HepG2 (cell line): ENCODE measurements around the gene RBSN. TPM values are rescaled to one million over a fixed set of nuclear protein-coding genes. Genes with fewer than 3 reads are reported as not detected.

ENCODE experiments used
- ATAC-seq: fragments of 200-7000 bp; cut with Tn5 transposase; 3 replicates; pipeline ENCODE4 v1.9.1; 2020; ENCODE audit warnings: mild to moderate bottlenecking, moderate library complexity
- BruUV-seq: library from RNA; stranded (reverse); fragments of 400-500 nt; replicated peaks from 2 replicates; lab custom pipeline; 2021; lab: Mats Ljungman, UMichigan
- CTCF ChIA-PET: fragments of 300-600 bp; formaldehyde crosslinking; extraction: SDS; loops from one replicate; lab custom pipeline; 2021; ENCODE audit warnings: low total read pairs, inconsistent platforms, low intra/inter-chr PET ratio; lab: Yijun Ruan, JAX
- POLR2A ChIA-PET: fragments of 350-600 bp; sonication (Branson Sonifier 250); formaldehyde crosslinking; loops from one replicate; lab custom pipeline; 2020; ENCODE audit warnings: antibody characterized with exemption, inconsistent platforms; lab: Yijun Ruan, JAX
- DNase-seq: peaks from one replicate; pipeline ENCODE4 v3.0.0-alpha.2; 2015; ENCODE audit warnings: low spot score
- FAIRE-seq: peaks from 3 replicates; lab custom pipeline; 2011; peaks lifted over from hg19 to GRCh38; lab: Jason Lieb, UNC
- H2AFZ ChIP-seq: one replicate; pipeline ENCODE4 v1.6.1; 2011; ENCODE audit warnings: low read length, inconsistent platforms
- H3K27ac ChIP-seq: fragments of 300-600 bp; 3 replicates; pipeline ENCODE4 v1.8.0; 2011; ENCODE audit warnings: mixed run types, mild to moderate bottlenecking, mixed read lengths, low read length, inconsistent platforms; ENCODE audit not compliant: insufficient read depth; ENCODE audit errors: extremely low read length
- H3K27me3 ChIP-seq, 2 experiments: fragments of 200-600 bp in 1 of 2; 2 replicates in 1 of 2; 3 replicates in 1 of 2; pipeline versions ENCODE4 v1.6.0 to v1.8.0; 2011; ENCODE audit warnings: low read length in 2 of 2, mild to moderate bottlenecking in 2 of 2, moderate library complexity in 2 of 2, inconsistent platforms in 1 of 2; ENCODE audit not compliant: insufficient read depth in 2 of 2, control insufficient read depth in 1 of 2
- H3K36me3 ChIP-seq, 2 experiments: fragments of 200-600 bp in 1 of 2; replicated peaks in 1 of 2; 2 replicates in 1 of 2; 3 replicates in 1 of 2; pipeline versions ENCODE4 v1.5.1 to v1.8.0; 2011; ENCODE audit warnings: low read length in 2 of 2, inconsistent platforms in 1 of 2; ENCODE audit not compliant: insufficient read depth in 2 of 2, control insufficient read depth in 1 of 2
- H3K4me1 ChIP-seq: 2 replicates; pipeline ENCODE4 v1.5.1; 2012; ENCODE audit warnings: low read length, inconsistent platforms; ENCODE audit not compliant: insufficient read depth
- H3K4me2 ChIP-seq: 2 replicates; pipeline ENCODE4 v1.6.0; 2011; ENCODE audit warnings: low read depth, low read length, inconsistent platforms
- H3K4me3 ChIP-seq, 3 experiments: fragments of 200-600 bp in 1 of 3; sonication (generic), shearing (Covaris generic) in 1 of 3; replicated peaks in 1 of 3; 2 replicates each; pipeline ENCODE4 v1.5.1; 2011 to 2016; ENCODE audit warnings: low read length in 3 of 3, inconsistent platforms in 2 of 3, low read depth in 2 of 3, mild to moderate bottlenecking in 2 of 3, control low read depth in 1 of 3, mixed read lengths in 1 of 3; ENCODE audit not compliant: insufficient read depth in 1 of 3
- H3K79me2 ChIP-seq: one replicate; pipeline ENCODE4 v1.6.1; 2011; ENCODE audit warnings: low read length, inconsistent platforms; ENCODE audit not compliant: insufficient read depth
- H3K9ac ChIP-seq: 2 replicates; pipeline ENCODE4 v1.6.0; 2011; ENCODE audit warnings: mild to moderate bottlenecking, low read depth, low read length, inconsistent platforms; ENCODE audit not compliant: insufficient read depth
- H3K9me3 ChIP-seq: 2 replicates; pipeline ENCODE4 v1.5.1; 2012; ENCODE audit warnings: mild to moderate bottlenecking, low read length
- H4K20me1 ChIP-seq: 2 replicates; pipeline ENCODE4 v1.6.0; 2011; ENCODE audit warnings: inconsistent platforms, mild to moderate bottlenecking, low read length, moderate library complexity; ENCODE audit not compliant: insufficient read depth
- FOXP1 ChIP-seq, 2 experiments: fragments of 450-650 bp in 1 of 2; IDR thresholded peaks; 2 replicates each; pipeline ENCODE4 v1.6.1; 2017 to 2018; ENCODE audit warnings: antibody characterized with exemption in 1 of 2
- KLF15 ChIP-seq: sonication (generic); formaldehyde crosslinking; IDR thresholded peaks from 2 replicates; pipeline ENCODE4 v1.8.1; 2023; ENCODE audit warnings: borderline replicate concordance, mild to moderate bottlenecking, inconsistent platforms, missing genetic modification reagents, mixed read lengths
- RBM22 ChIP-seq: fragments of 200-400 bp; formaldehyde crosslinking; optimal IDR thresholded peaks from 2 replicates; pipeline ENCODE3; 2017; ENCODE audit warnings: mild to moderate bottlenecking, low read length, moderate library complexity
- RFX1 ChIP-seq: fragments of 450-650 bp; IDR thresholded peaks from 2 replicates; pipeline ENCODE4 v1.6.1; 2017
- SIX1 ChIP-seq: sonication (generic); formaldehyde crosslinking; IDR thresholded peaks from 2 replicates; pipeline ENCODE4 v1.4.0; 2020; ENCODE audit warnings: missing genetic modification reagents, borderline replicate concordance
- ZNF772 ChIP-seq: sonication (generic); formaldehyde crosslinking; IDR thresholded peaks from 2 replicates; pipeline ENCODE4 v1.5.0; 2020; ENCODE audit warnings: mild to moderate bottlenecking, missing genetic modification reagents
- WGBS: methylation state at CpG from one replicate; pipeline ENCODE4 v1.1.6; 2017; ENCODE audit warnings: low lambda C conversion rate; 5-methylcytosine and 5-hydroxymethylcytosine counted together
- in situ Hi-C: cut with HindIII; loops from 2 replicates; pipeline ENCODE4 v1.10.0; 2017; ENCODE audit warnings: low pct_unique_long_range_greater_than_20kb; ENCODE audit not compliant: extremely low pct_ligation_motif_present
- intact Hi-C: fragments of 100-400 bp; cut with micrococcal nuclease; formaldehyde crosslinking; loops from one replicate; pipeline ENCODE4 v1.10.0; 2022; ENCODE audit not compliant: unreplicated experiment
- polyA plus RNA-seq, 8 experiments: library from polyadenylated mRNA; depleted of rRNA in 3 of 8; stranded (reverse) in 7 of 8; unstranded in 1 of 8; fragments of >200 nt; fragmentation: Illumina TruSeq in 4 of 8; extraction: Trizol in 4 of 8; gene quantifications; 2 replicates each; pipeline versions ENCODE4 v1.2.1 to v1.2.3, GENCODE V29; 2011 to 2016; ENCODE audit warnings: low read depth in 4 of 8, missing spikeins in 1 of 8, mixed read lengths in 1 of 8; ENCODE audit not compliant: insufficient read depth in 1 of 8
- total RNA-seq, 5 experiments: library from RNA; depleted of rRNA; stranded (reverse); fragments of >200 nt; fragmentation: Illumina TruSeq; extraction: Trizol; gene quantifications; 2 replicates each; pipeline ENCODE4 v1.2.3, GENCODE V29; 2016; ENCODE audit warnings: low read depth in 1 of 5

Gene RBSN
- total and polyA plus RNA-seq, 2 of the 13 experiments (the other 11 are each of a cell fraction or from before 2014, with no cell fraction given): 7.9 to 11.8 TPM

DNA sequence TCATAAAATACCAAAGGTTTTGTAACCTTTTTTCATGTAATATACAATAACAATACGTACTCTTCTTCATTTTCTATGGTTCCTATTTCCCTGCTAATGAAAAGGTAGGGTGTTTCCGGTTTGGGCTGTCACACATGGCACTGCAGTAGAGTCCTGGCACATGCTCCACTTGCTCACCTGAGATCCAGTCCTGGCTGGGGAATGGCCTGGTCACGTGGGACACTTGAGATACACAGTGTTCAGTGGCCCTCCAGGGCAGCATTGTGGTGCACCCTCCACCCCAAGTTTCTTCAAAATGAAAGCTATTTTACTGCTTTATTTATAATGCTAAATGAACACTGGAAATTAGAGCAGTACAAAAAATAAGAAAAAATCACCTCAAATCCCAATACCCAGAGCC lies 57.0 kb downstream of the RBSN start:
- H3K36me3 ChIP-seq: peaks cover 30 to 84% of the 10 kb centered on the region in 2 experiments
- FAIRE-seq (no peak), ATAC-seq (no peak)
- in situ Hi-C loops (loop anchor here (10.0 kb wide), 1 partner anchor 117 kb away; no protein-coding TSS in a partner anchor), intact Hi-C loops (loop anchor here (5.0 kb wide), 1 partner anchor 115 kb away; no protein-coding TSS in a partner anchor)
- no peaks in the 10 kb centered on the region for H4K20me1 ChIP-seq
- no peaks in the 10 kb centered on the region for H3K79me2 ChIP-seq
- no TSS peak for BruUV-seq
- WGBS: 99% methylated on average over 3 of the region's 3 CpGs
- no peaks in the 10 kb centered on the region for H3K9me3 ChIP-seq
- no peak overlapping the region for H3K27ac ChIP-seq
- H3K4me1 ChIP-seq: no peaks in the 10 kb centered on the region
- CTCF ChIA-PET: no interaction called here
- no peak overlapping the region for H3K4me2 ChIP-seq
- TF ChIP-seq FOXP1 (IDR thresholded peaks at IDR 0.05) (no peak), FOXP1 (CRISPR knock-in tag; IDR thresholded peaks at IDR 0.05) (no peak), RBM22 (peak; percentile 22)
- TF ChIP-seq, all 625 proteins: peak for 1
- no peak overlapping the region for H3K9ac ChIP-seq
- no peak overlapping the region for H3K4me3 ChIP-seq
- DNase-seq: no peak
- POLR2A ChIA-PET: no interaction called here
- no peak overlapping the region for H2AFZ ChIP-seq
- H3K27me3 ChIP-seq: no peaks in the 10 kb centered on the region; a peak in 1 of 5 replicates

DNA sequence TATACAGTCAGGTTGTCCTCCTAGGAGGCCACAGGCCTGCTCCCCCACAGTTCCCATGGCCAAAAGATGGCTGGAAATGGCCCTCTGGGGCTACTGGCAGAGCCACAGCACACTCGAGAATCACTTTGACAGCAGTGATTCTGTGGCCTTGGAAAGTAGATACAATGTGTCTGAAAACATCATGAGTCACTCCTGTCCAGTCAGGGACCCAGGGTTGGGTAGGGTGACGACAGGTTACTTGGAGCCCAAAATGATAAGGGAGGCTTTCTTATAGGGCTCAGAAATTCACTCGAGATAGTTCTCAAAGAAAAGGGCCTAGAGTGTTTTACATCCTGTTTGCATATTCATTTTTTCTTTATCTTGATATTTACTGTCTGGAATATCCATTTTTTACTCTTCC lies 58.1 kb downstream of the RBSN start:
- H3K27ac ChIP-seq: no peak overlapping the region
- FAIRE-seq (no peak), ATAC-seq (no peak; the same call in 2 of the 3 replicates), DNase-seq (no peak)
- intact Hi-C loops (loop anchor here (5.0 kb wide), 1 partner anchor 114 kb away; no protein-coding TSS in a partner anchor), in situ Hi-C loops (loop anchor here (10.0 kb wide), 1 partner anchor 116 kb away; no protein-coding TSS in a partner anchor)
- ChIA-PET POLR2A (no interaction called here), CTCF (no interaction called here)
- WGBS: 90% methylated on average over 3 of the region's 3 CpGs
- H2AFZ ChIP-seq: no peak overlapping the region
- no peaks in the 10 kb centered on the region for H4K20me1 ChIP-seq
- no peaks in the 10 kb centered on the region for H3K79me2 ChIP-seq
- no peak overlapping the region for H3K4me2 ChIP-seq
- H3K27me3 ChIP-seq: no peaks in the 10 kb centered on the region; a peak in 1 of 5 replicates
- H3K36me3 ChIP-seq: peaks cover 26 to 77% of the 10 kb centered on the region in 2 experiments
- no peak overlapping the region for H3K4me3 ChIP-seq
- BruUV-seq: no TSS peak
- H3K4me1 ChIP-seq: no peaks in the 10 kb centered on the region
- no peaks in the 10 kb centered on the region for H3K9me3 ChIP-seq
- no peak overlapping the region for H3K9ac ChIP-seq
- no peak for TF ChIP-seq ZNF772 (CRISPR knock-in tag)
- no peak for TF ChIP-seq SIX1 (CRISPR knock-in tag)
- no peak for TF ChIP-seq KLF15 (CRISPR knock-in tag)
- TF ChIP-seq RFX1: no peak
- TF ChIP-seq, all 625 proteins: peak for 0
